Neural progenitor cell (in vitro differentiated cells): ENCODE data around the gene TRMT1.

Source experiments
- CTCF ChIP-seq: fragments of 200-600 bp; sonication (generic); IDR thresholded peaks from 2 replicates; pipeline ENCODE4 v1.5.1; 2017; ENCODE audit warnings: antibody characterized with exemption, mild to moderate bottlenecking
- EZH2 ChIP-seq: fragments of 200-600 bp; sonication (generic); IDR thresholded peaks from 2 replicates; pipeline ENCODE4 v1.6.1; 2017; ENCODE audit warnings: antibody characterized with exemption, mild to moderate bottlenecking, moderate library complexity
- EZH2phosphoT487 ChIP-seq: fragments of 200-600 bp; sonication (generic); IDR thresholded peaks from 2 replicates; pipeline ENCODE4 v1.6.1; 2017; ENCODE audit warnings: antibody characterized with exemption

DNA sequence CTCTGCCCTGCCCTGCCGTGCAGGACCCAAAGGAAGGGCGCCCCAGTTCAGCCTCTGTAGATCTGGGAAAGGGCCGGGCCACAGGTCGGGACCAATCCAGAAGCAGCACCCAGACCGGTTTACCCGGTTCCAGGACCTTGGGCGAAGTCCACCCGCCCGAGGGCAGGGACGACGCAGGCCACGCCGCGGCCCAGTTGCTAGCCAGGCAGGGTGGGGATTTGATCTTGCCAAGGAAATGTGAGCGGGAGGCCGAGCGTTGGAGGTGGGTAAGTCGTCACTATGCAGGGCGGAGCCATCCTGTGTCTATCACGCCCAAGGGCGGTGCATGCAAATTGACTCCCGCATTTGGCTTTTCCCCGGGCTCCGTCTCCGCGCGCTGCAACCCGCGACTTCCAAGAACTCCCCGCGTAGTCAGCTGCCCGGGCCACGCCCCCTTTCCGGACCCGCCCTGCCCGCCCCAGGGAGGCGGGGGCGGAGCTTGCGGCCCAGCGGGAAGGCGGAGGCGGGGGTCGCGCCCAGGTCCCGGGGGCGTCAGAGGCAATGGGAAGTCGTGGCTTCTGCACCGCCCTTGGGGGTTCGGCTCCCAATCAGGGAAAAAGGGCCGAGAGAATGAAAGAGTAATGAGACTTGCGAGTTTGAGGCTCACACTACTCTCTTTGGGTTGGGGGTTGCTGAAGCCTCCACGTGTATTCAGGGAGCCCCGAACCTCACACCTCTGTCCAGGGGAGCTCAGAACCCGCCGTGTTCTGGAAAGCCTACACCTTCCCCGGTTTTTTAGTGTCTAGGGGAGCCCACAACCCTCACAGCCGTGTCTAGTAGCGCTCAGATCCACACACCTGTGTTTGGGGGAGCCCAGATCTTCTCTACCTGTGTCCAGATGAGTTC lies 46.4 kb upstream of the TRMT1 start:
- TF ChIP-seq CTCF, result no peak
- TF ChIP-seq EZH2, result no peak
- no peak for TF ChIP-seq EZH2phosphoT487
